Endodermal cell (in vitro differentiated cells): ENCODE data around the gene ATAD2B. TPM values are rescaled to one million over a fixed set of nuclear protein-coding genes. Genes with fewer than 3 reads are reported as not detected.
A peak's percentile ranks its signal among the peaks of the same experiment; 100 is the strongest.

ENCODE experiments used
- DNase-seq: peaks from one replicate; pipeline ENCODE4 v3.0.0-alpha.2; 2017
- H3K27ac ChIP-seq: 2 replicates; pipeline ENCODE4 v1.5.1; 2013; ENCODE audit warnings: mild to moderate bottlenecking, low read depth, low read length, moderate library complexity
- H3K27me3 ChIP-seq: 2 replicates; pipeline ENCODE4 v1.6.1; 2013; ENCODE audit warnings: mild to moderate bottlenecking, low read length, moderate library complexity; ENCODE audit not compliant: insufficient read depth, control insufficient read depth, poor library complexity, severe bottlenecking
- H3K36me3 ChIP-seq: 2 replicates; pipeline ENCODE4 v1.7.0; 2013; ENCODE audit warnings: mild to moderate bottlenecking, low read length, moderate library complexity; ENCODE audit not compliant: control insufficient read depth, insufficient read depth
- H3K4me1 ChIP-seq: one replicate; pipeline ENCODE4 v1.7.0; 2013; ENCODE audit warnings: low read length; ENCODE audit not compliant: control insufficient read depth, insufficient read depth
- H3K4me3 ChIP-seq: 2 replicates; pipeline ENCODE4 v1.5.1; 2013; ENCODE audit warnings: mild to moderate bottlenecking, low read length, moderate library complexity
- H3K9ac ChIP-seq: 2 replicates; pipeline ENCODE4 v1.6.1; 2013; ENCODE audit warnings: mild to moderate bottlenecking, low read length, moderate library complexity; ENCODE audit not compliant: poor library complexity, severe bottlenecking; ENCODE audit errors: extremely low read depth
- H3K9me3 ChIP-seq: 2 replicates; pipeline ENCODE4 v1.6.1; 2013; ENCODE audit warnings: mild to moderate bottlenecking, low read length, moderate library complexity; ENCODE audit not compliant: control insufficient read depth
- H3K27ac Mint-ChIP-seq: 2 replicates; pipeline ENCODE4 v1.8.0; 2020; ENCODE audit warnings: mixed read lengths
- H3K27me3 Mint-ChIP-seq: 2 replicates; pipeline ENCODE4 v1.8.0; 2021; ENCODE audit warnings: mild to moderate bottlenecking, mixed read lengths; ENCODE audit not compliant: insufficient read depth
- H3K36me3 Mint-ChIP-seq: 2 replicates; pipeline ENCODE4 v1.8.0; 2020; ENCODE audit warnings: low read depth, mixed read lengths
- H3K4me1 Mint-ChIP-seq: 2 replicates; pipeline ENCODE4 v1.8.0; 2020; ENCODE audit warnings: mixed read lengths
- H3K4me3 Mint-ChIP-seq: 2 replicates; pipeline ENCODE4 v1.8.0; 2020; ENCODE audit warnings: mild to moderate bottlenecking, moderate library complexity, mixed read lengths
- H3K9me3 Mint-ChIP-seq: 2 replicates; pipeline ENCODE4 v1.8.0; 2020; ENCODE audit warnings: mild to moderate bottlenecking, mixed read lengths
- CTCF ChIP-seq: fragments of 200-600 bp; sonication (generic); conservative IDR thresholded peaks from 2 replicates; pipeline ENCODE4 v1.5.0; 2021; ENCODE audit warnings: antibody characterized with exemption, mild to moderate bottlenecking
- WGBS, 2 experiments: methylation state at CpG; one replicate each; pipeline versions ENCODE4 v1.1.5 to v1.1.7; 2013; ENCODE audit warnings: missing lambda C conversion rate in 2 of 2, mixed read lengths in 1 of 2; ENCODE audit not compliant: insufficient coverage in 1 of 2, insufficient read length in 1 of 2; 5-methylcytosine and 5-hydroxymethylcytosine counted together
- total RNA-seq, 2 donors: library from RNA; stranded (reverse); fragmentation: NEBNext Ultra II Directional in 1 of 2; extraction: Animal tissue kit (Norgen Biotek cat#: 25700) in 1 of 2; gene quantifications; 2 replicates in 1 of 2; 3 replicates in 1 of 2; pipeline ENCODE4 v1.2.1, GENCODE V29; 2021

Gene ATAD2B
- total RNA-seq, 2 donors from 2014 or later = 18.6 to 20.7 TPM

GRCh38 chr2:23700627-23701026, 226.3 kb downstream of the ATAD2B start:
- no peak for TF ChIP-seq CTCF
- peaks cover 5% of the 10 kb centered on the region for H3K9me3 Mint-ChIP-seq
- no peak overlapping the region for H3K4me3 Mint-ChIP-seq

GRCh38 chr2:23699580-23699925, 227.4 kb downstream of the ATAD2B start:
- no peaks in the 10 kb centered on the region for H3K27me3 ChIP-seq

More at GRCh38 chr2:23700627-23701026, 226.3 kb downstream of the ATAD2B start:
- peak; percentile 16 for DNase-seq
- Histone ChIP-seq H3K9ac (no peak overlapping the region), H3K4me3 (no peak overlapping the region), H3K27ac (no peak overlapping the region), H3K36me3 (no peaks in the 10 kb centered on the region), H3K27me3 (no peaks in the 10 kb centered on the region), H3K4me1 (no peaks in the 10 kb centered on the region), H3K9me3 (peaks cover 5% of the 10 kb centered on the region)
- Mint-ChIP-seq H3K27me3 (no peaks in the 10 kb centered on the region), H3K4me1 (no peaks in the 10 kb centered on the region), H3K36me3 (peaks cover 19% of the 10 kb centered on the region), H3K27ac (no peak overlapping the region)
- WGBS, 2 experiments = 94 to 100% methylated on average over 5 of the region's 5 CpGs

GRCh38 chr2:23698721-23699579, 228.0 kb downstream of the ATAD2B start:
- no peak for TF ChIP-seq CTCF
- peak; percentile 56 for DNase-seq
- Mint-ChIP-seq H3K27me3 (no peaks in the 10 kb centered on the region), H3K27ac (no peak overlapping the region), H3K4me3 (no peak overlapping the region), H3K9me3 (peaks cover 5% of the 10 kb centered on the region), H3K36me3 (peaks cover 19% of the 10 kb centered on the region), H3K4me1 (no peaks in the 10 kb centered on the region)
- no peaks in the 10 kb centered on the region for H3K27me3 ChIP-seq
- no peak overlapping the region for H3K4me3 ChIP-seq
- no peak overlapping the region for H3K9ac ChIP-seq
- WGBS, 2 experiments = 88 to 89% methylated on average over 10 to 17 of the region's 17 CpGs
- no peaks in the 10 kb centered on the region for H3K36me3 ChIP-seq
- H3K27ac ChIP-seq = no peak overlapping the region
- H3K9me3 ChIP-seq = peaks cover 5% of the 10 kb centered on the region
- no peaks in the 10 kb centered on the region for H3K4me1 ChIP-seq

More at GRCh38 chr2:23699580-23699925, 227.4 kb downstream of the ATAD2B start:
- peaks cover 5% of the 10 kb centered on the region for H3K9me3 Mint-ChIP-seq
- DNase-seq = no peak
- 95 to 100% methylated on average over 1 to 5 of the region's 5 CpGs for WGBS, 2 experiments
- no peak overlapping the region for H3K4me3 Mint-ChIP-seq
- H3K4me1 Mint-ChIP-seq = no peaks in the 10 kb centered on the region
- H3K4me1 ChIP-seq = no peaks in the 10 kb centered on the region
- no peaks in the 10 kb centered on the region for H3K27me3 Mint-ChIP-seq
- H3K27ac Mint-ChIP-seq = no peak overlapping the region
- peaks cover 5% of the 10 kb centered on the region for H3K9me3 ChIP-seq
- peaks cover 19% of the 10 kb centered on the region for H3K36me3 Mint-ChIP-seq
- H3K27ac ChIP-seq = no peak overlapping the region
- H3K4me3 ChIP-seq = no peak overlapping the region
- TF ChIP-seq CTCF = no peak
- no peaks in the 10 kb centered on the region for H3K36me3 ChIP-seq
- H3K9ac ChIP-seq = no peak overlapping the region

Other genes starting within 250 kb of the ATAD2B start
- gene UBXN2A, start 13.3 kb upstream of the ATAD2B start, total RNA-seq = 10 to 100 TPM; 20.1 to 26.8 TPM
- 1 to 10 TPM in 1 of 2 donors, under 1 TPM in 1; 0.91 to 1.0 TPM for gene MFSD2B, start 83.0 kb upstream of the ATAD2B start, total RNA-seq
- gene WDCP, start 120.3 kb upstream of the ATAD2B start, total RNA-seq = 10 to 100 TPM; 18.2 to 24.1 TPM
- 10 to 100 TPM; 35.3 to 39.0 TPM for gene FKBP1B, start 122.6 kb upstream of the ATAD2B start, total RNA-seq
- gene SF3B6, start 149.2 kb upstream of the ATAD2B start, total RNA-seq = 100 to 1,000 TPM; 109 to 131 TPM
- gene TP53I3, start 157.7 kb upstream of the ATAD2B start, total RNA-seq = 10 to 100 TPM; 11.6 to 23.2 TPM
- gene PFN4, start 196.2 kb upstream of the ATAD2B start, total RNA-seq = under 1 TPM in 1 of 2 donors, not detected in 1; 0.73 TPM
- 10 to 100 TPM; 13.2 to 14.6 TPM for gene FAM228B, start 196.3 kb upstream of the ATAD2B start, total RNA-seq
- gene FAM228A, start 247.9 kb upstream of the ATAD2B start, total RNA-seq = under 1 TPM in 1 of 2 donors, not detected in 1; 0.53 TPM